GM12864 (cell line): ENCODE data around the gene PRRG4.
"Not testable (repeated sequence)": the region's sequence is repeated elsewhere in the genome, so short reads cannot be mapped to it uniquely, and the experiment has no call there.

ENCODE experiments used
- DNase-seq: peaks from one replicate; pipeline ENCODE4 v3.0.0-alpha.2; 2011; ENCODE audit warnings: low read depth
- H3K4me3 ChIP-seq: 2 replicates; pipeline ENCODE4 v1.5.1; 2011; ENCODE audit warnings: mild to moderate bottlenecking, low read depth, low read length, control low read depth
- CTCF ChIP-seq: IDR thresholded peaks from 2 replicates; pipeline ENCODE4 v1.5.1; 2011; ENCODE audit warnings: low read depth, mild to moderate bottlenecking, moderate library complexity, low read length, control low read depth, inconsistent platforms; ENCODE audit errors: missing control alignments

Gene PRRG4

GRCh38 chr11:32820497-32820896 lies 9.2 kb upstream of the PRRG4 start:
- DNase-seq: no peak
- no peak overlapping the region for H3K4me3 ChIP-seq
- TF ChIP-seq CTCF: no peak

GRCh38 chr11:32821517-32821916 lies 8.2 kb upstream of the PRRG4 start:
- no peak for TF ChIP-seq CTCF
- H3K4me3 ChIP-seq: no peak overlapping the region; the same call in 1 of the 2 replicates
- DNase-seq: no peak

GRCh38 chr11:32821917-32822560 lies 7.7 kb upstream of the PRRG4 start:
- TF ChIP-seq CTCF: no peak
- no peak for DNase-seq
- H3K4me3 ChIP-seq: no peak overlapping the region; the same call in 1 of the 2 replicates

DNA sequence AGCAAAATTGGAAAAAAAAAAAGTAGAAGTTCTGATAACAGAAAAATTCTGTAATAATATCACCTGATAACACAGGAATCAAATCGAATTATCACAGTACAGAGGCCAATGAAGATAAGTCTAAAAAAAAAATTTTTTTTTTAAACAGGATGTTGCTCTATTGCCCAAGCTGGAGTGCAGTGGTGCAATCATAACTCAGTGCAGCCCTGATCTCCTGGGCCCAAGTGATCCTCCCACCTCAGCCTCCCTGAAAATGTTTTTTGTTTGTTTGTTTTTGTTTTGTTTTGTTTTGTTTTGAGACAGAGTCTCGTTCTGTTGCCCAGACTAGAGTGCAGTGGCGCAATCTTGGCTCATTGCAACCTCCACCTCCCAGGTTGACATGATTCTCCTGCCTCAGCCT lies 6.1 kb upstream of the PRRG4 start:
- not testable (repeated sequence) for H3K4me3 ChIP-seq, DNase-seq

DNA sequence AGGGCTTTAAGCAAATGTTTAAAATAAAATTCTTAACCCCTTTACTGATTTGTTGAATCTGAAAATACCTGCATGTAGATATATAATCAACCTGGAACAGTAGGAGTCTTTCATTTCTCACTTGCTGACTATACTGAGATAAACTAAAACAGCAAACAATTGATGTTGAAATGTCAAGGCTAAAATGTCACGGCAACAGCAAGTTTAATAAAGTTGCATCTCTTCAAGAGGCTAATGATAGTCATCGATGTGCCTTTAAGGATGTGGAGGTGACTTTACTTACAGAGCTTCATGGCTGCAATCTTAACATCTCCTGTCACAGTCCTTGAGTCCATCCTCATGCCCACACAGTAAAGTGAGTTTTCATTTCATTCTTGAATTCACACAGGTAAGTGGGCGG lies 3.6 kb upstream of the PRRG4 start:
- TF ChIP-seq CTCF: no peak
- no peak for DNase-seq
- no peak overlapping the region for H3K4me3 ChIP-seq

DNA sequence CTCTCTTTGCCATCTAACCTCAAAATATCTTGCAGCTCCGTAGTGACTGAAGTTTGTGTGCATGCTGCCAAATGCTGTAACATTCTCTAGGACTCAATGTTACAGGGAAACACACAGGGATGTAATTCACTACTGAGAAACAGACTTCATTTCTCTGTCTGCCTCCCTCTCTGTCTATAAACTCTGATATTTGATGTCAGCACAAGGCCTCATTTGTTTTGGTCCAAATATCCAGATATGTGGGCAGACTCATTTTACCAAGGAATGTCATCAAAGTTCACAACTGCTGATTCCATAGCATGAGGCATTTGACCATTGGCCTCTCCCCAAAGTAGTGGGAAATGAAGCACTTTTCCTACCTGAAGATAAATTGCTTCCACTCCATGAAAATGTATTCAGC lies 2.5 kb upstream of the PRRG4 start:
- no peak for DNase-seq
- TF ChIP-seq CTCF: no peak
- H3K4me3 ChIP-seq: no peak overlapping the region

DNA sequence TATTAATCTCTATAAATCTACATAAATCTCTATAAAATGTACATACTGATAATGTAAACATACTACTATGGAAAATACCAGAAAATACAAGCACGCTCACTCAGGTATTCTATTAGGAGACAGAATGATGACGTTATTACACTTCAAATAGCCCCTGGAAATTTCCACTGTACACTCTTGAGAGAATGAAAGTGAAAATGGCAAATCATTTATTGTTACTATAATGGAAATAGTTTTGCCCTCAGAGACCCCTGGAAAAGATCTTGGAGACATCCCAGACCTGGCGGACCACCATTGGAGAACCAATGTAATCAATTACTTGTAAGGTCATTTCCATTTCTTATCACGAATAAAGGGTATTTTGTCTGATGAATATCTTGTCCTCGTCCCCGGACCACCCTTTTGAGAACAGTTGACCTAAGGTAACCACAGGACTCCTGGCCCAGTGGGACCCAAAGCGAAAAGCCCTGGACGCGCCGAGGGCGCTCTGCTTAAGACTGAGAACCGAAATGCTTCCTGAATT lies 509 bp upstream of the PRRG4 start:
- H3K4me3 ChIP-seq: peak overlapping the region; percentile 93
- TF ChIP-seq CTCF: no peak
- no peak for DNase-seq
